ENCODE results near the gene LRP1B. TPM values are rescaled to one million over a fixed set of nuclear protein-coding genes. Genes with fewer than 3 reads are reported as not detected.
"Not testable (repeated sequence)": the region's sequence is repeated elsewhere in the genome, so short reads cannot be mapped to it uniquely, and the experiment has no call there.

The LRP1B gene
- total RNA-seq, 3 donors from 2014 or later, result 2.3 to 29.8 (median 21.8) TPM

DNA sequence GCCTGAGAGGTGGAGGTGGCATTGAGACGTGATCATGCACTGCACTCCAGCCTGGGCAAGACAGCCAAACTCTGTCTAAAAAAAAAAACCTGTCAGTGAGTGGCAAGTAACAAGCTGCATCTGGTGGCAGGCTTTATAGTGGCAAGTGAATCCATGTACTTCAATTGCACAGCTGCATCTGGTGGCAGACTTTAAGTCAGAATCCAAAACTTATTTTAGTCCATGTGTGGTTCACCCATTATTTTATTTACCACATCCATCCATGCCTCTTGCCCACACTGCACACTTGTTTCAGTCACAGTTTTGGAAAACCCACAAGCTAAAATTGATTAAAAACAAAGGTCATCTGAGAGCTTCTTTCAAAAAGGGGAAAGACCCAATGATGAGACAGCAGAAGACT, 1714.2 kb downstream of the LRP1B start:
- intact Hi-C loops (cut with DNase I; ENCODE audit: low total_unique reads), result no loop called here
- no peak overlapping the region for H3K4me3 ChIP-seq
- TF ChIP-seq POLR2AphosphoS5 (IDR thresholded peaks at IDR 0.05), result no peak
- TF ChIP-seq, protein P1, sequence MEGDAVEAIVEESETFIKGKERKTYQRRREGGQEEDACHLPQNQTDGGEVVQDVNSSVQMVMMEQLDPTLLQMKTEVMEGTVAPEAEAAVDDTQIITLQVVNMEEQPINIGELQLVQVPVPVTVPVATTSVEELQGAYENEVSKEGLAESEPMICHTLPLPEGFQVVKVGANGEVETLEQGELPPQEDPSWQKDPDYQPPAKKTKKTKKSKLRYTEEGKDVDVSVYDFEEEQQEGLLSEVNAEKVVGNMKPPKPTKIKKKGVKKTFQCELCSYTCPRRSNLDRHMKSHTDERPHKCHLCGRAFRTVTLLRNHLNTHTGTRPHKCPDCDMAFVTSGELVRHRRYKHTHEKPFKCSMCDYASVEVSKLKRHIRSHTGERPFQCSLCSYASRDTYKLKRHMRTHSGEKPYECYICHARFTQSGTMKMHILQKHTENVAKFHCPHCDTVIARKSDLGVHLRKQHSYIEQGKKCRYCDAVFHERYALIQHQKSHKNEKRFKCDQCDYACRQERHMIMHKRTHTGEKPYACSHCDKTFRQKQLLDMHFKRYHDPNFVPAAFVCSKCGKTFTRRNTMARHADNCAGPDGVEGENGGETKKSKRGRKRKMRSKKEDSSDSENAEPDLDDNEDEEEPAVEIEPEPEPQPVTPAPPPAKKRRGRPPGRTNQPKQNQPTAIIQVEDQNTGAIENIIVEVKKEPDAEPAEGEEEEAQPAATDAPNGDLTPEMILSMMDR (IDR thresholded peaks at IDR 0.05), result no peak
- H3K27me3 ChIP-seq, result no peaks in the 10 kb centered on the region
- no peaks in the 10 kb centered on the region for H3K9me3 ChIP-seq
- no peaks in the 10 kb centered on the region for H3K36me3 ChIP-seq
- no peak for DNase-seq (ENCODE audit: low spot score in 2 of 2)
- no peak overlapping the region for H3K27ac ChIP-seq
- H3K4me1 ChIP-seq, result no peaks in the 10 kb centered on the region

DNA sequence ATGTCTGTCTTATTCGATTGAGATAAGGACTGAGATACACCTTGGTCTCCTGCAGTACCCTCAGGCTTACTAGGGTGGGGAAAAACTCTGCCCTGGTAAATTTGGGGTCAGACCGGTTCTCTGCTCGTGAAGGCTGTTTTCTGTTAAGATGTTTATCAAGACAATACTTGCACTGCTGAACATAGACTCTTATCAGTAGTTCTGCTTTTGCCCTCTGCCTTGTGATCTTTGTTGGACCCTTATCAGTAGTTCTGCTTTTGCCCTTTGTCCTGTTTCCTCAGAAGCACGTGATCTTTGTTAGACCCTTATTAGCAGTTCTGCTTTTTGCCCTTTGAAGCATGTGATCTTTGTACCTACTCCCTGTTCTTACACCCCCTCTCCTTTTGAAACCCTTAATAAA, 1715.8 kb downstream of the LRP1B start:
- H3K36me3 ChIP-seq; intact Hi-C loops (cut with DNase I; ENCODE audit: low total_unique reads); H3K27me3 ChIP-seq; H3K4me1 ChIP-seq; H3K9me3 ChIP-seq; H3K27ac ChIP-seq; DNase-seq (ENCODE audit: low spot score in 2 of 2); H3K4me3 ChIP-seq: not testable (repeated sequence)

DNA sequence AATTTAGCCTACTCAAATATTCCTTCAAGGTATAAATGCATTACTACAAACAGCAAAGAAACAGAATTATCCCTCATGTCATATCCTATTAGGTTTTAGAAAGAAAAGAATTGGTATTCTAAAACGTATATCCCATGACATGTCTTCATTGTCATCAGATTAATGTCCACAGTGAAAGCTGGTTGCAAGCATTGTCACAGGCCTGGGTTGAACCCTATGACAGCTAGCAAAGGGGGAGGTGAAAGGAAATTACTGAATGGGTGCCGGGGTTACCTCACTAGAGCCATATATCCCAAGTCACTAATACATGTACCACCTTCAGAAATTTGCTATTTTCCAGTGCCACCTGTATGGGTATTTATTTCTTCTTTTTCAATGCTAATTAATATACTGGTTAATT, 1720.1 kb downstream of the LRP1B start:
- no peak overlapping the region for H3K27ac ChIP-seq
- no peaks in the 10 kb centered on the region for H3K4me1 ChIP-seq
- H3K27me3 ChIP-seq, result no peaks in the 10 kb centered on the region
- H3K4me3 ChIP-seq, result no peak overlapping the region
- TF ChIP-seq, protein P1 (IDR thresholded peaks at IDR 0.05), result no peak
- no peak for TF ChIP-seq POLR2A (IDR thresholded peaks at IDR 0.05)
- no peak for TF ChIP-seq POLR2AphosphoS5 (IDR thresholded peaks at IDR 0.05)
- H3K36me3 ChIP-seq, result no peaks in the 10 kb centered on the region
- DNase-seq (ENCODE audit: low spot score in 2 of 2), result no peak
- H3K9me3 ChIP-seq, result peaks cover 0 to 13% of the 10 kb centered on the region in 2 donors
- intact Hi-C loops (cut with DNase I; ENCODE audit: low total_unique reads), result no loop called here

DNA sequence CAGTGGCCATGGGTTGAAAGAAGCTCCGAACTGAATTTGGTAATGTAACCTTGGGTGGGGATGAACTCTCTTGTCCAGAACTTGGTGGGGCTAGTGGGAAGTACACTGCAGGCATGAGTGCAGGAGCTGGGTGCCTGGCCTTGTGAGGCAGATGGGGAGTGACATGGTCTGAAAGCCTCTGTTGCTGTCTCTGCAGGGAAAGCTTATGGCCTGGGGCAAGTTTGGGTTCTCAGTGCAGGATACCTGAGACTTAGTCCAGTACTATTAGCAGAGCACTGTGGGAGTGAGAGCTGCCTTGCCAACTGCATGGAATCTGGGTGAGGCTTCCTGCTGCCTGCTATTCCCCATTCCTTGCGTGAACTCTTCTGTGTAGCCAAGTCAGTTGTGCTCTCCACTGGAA, 1729.8 kb downstream of the LRP1B start:
- Histone ChIP-seq H3K4me1 (no peaks in the 10 kb centered on the region), H3K27me3 (no peaks in the 10 kb centered on the region), H3K4me3 (no peak overlapping the region), H3K36me3 (no peaks in the 10 kb centered on the region), H3K27ac (no peak overlapping the region), H3K9me3 (peaks cover 4 to 21% of the 10 kb centered on the region in 2 donors)
- intact Hi-C loops (cut with DNase I; ENCODE audit: low total_unique reads), result no loop called here
- TF ChIP-seq POLR2AphosphoS5 (IDR thresholded peaks at IDR 0.05) (no peak), POLR2A (IDR thresholded peaks at IDR 0.05) (no peak)
- TF ChIP-seq, protein P1 (IDR thresholded peaks at IDR 0.05), result no peak
- DNase-seq (ENCODE audit: low spot score in 2 of 2), result no peak

DNA sequence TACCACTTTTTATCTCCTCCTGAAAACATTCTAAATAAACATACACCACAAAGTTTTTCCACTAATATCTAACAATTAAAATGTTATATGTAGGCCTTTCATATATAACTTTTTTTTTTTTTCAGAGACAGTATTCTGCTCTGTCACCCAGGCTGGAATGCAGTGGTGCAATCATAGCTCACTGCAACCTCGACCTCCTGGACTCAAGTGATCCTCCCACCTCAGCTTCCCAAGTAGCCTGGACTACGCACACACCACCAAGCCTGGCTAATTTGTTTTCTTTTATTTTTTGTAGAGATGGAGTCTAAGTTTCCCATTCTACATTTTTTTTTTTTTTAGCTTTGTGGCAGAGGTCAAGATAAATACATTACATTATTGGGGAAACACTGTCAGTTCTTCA, 1738.0 kb downstream of the LRP1B start:
- DNase-seq (ENCODE audit: low spot score in 2 of 2), result no peak

More for the DNA sequence above, 1738.0 kb downstream of the LRP1B start:
- intact Hi-C loops (cut with DNase I; ENCODE audit: low total_unique reads), result no loop called here
- Histone ChIP-seq H3K4me3 (no peak overlapping the region), H3K4me1 (no peaks in the 10 kb centered on the region), H3K27me3 (no peaks in the 10 kb centered on the region), H3K27ac (no peak overlapping the region), H3K36me3 (no peaks in the 10 kb centered on the region), H3K9me3 (no peaks in the 10 kb centered on the region)
- no peak for TF ChIP-seq POLR2AphosphoS5 (IDR thresholded peaks at IDR 0.05)
- TF ChIP-seq POLR2A (IDR thresholded peaks at IDR 0.05), result no peak
- TF ChIP-seq, protein P1 (IDR thresholded peaks at IDR 0.05), result no peak

All from breast epithelium (tissue), 4 donors.